OCI-LY3 (cell line): ENCODE results near the gene SNCAIP.

ENCODE experiments used
- H2AFZ ChIP-seq: fragments of 200-600, 300-600 bp; shearing (Covaris generic); 2 replicates; pipeline ENCODE4 v1.6.0; 2014; ENCODE audit warnings: antibody characterized with exemption, low read depth, low read length
- H3K27ac ChIP-seq: fragments of 200-600, 300-600 bp; sonication (generic); 2 replicates; pipeline ENCODE4 v1.5.1; 2014; ENCODE audit warnings: mild to moderate bottlenecking, low read length, moderate library complexity, mixed read lengths
- H3K27me3 ChIP-seq: fragments of 200-600, 300-600 bp; sonication (generic); 2 replicates; pipeline ENCODE4 v1.6.1; 2014; ENCODE audit warnings: low read depth, low read length, mixed read lengths
- H3K36me3 ChIP-seq: fragments of 200-600, 300-600 bp; sonication (generic); replicated peaks from 2 replicates; pipeline ENCODE3; 2014; ENCODE audit warnings: low read depth, low read length, mixed read lengths
- H3K4me1 ChIP-seq: fragments of 300-600, 200-600 bp; sonication (generic); 2 replicates; pipeline ENCODE4 v1.6.1; 2014; ENCODE audit warnings: low read length, mixed read lengths
- H3K4me2 ChIP-seq: fragments of 200-600, 300-600 bp; sonication (generic); 2 replicates; pipeline ENCODE4 v1.6.1; 2014; ENCODE audit warnings: low read length, mixed read lengths
- H3K4me3 ChIP-seq: fragments of 300-600, 200-600 bp; sonication (generic); 2 replicates; pipeline ENCODE4 v1.5.1; 2014; ENCODE audit warnings: antibody characterized with exemption, mild to moderate bottlenecking, low read length, moderate library complexity
- H3K79me2 ChIP-seq: fragments of 300-600, 200-600 bp; shearing (Covaris generic); 2 replicates; pipeline ENCODE4 v1.6.1; 2014; ENCODE audit warnings: mild to moderate bottlenecking, low read length, mixed read lengths
- H3K9ac ChIP-seq: fragments of 300-600, 200-600 bp; shearing (Covaris generic); 2 replicates; pipeline ENCODE4 v1.6.0; 2014; ENCODE audit warnings: mild to moderate bottlenecking, low read length, moderate library complexity
- H3K9me3 ChIP-seq: fragments of 200-600, 300-600 bp; shearing (Covaris generic); 2 replicates; pipeline ENCODE4 v1.6.1; 2014; ENCODE audit warnings: low read length, mixed read lengths; ENCODE audit not compliant: insufficient read depth
- H4K20me1 ChIP-seq: fragments of 200-600, 300-600 bp; sonication (generic); 2 replicates; pipeline ENCODE4 v1.6.1; 2016; ENCODE audit warnings: low read length, mixed read lengths; ENCODE audit not compliant: insufficient read depth
- EZH2phosphoT487 ChIP-seq: fragments of 200-600 bp; shearing (Covaris generic); IDR thresholded peaks from 2 replicates; pipeline ENCODE4 v1.6.1; 2018; ENCODE audit warnings: antibody characterized with exemption, mixed run types, low read depth
- TF ChIP-seq, protein P1 (sequence below): fragments of 200-600, 300-600 bp; sonication (generic); IDR thresholded peaks from 2 replicates; pipeline ENCODE4 v1.5.1; 2014; ENCODE audit warnings: antibody characterized with exemption, low read length, low read depth

The SNCAIP gene

GRCh38 chr5:122404018-122404417 lies 92.0 kb downstream of the SNCAIP start:
- H3K9me3 ChIP-seq = no peaks in the 10 kb centered on the region
- no peak overlapping the region for H3K4me3 ChIP-seq
- H3K36me3 ChIP-seq = no peaks in the 10 kb centered on the region
- no peak overlapping the region for H3K9ac ChIP-seq
- no peak for TF ChIP-seq EZH2phosphoT487
- TF ChIP-seq, protein P1, sequence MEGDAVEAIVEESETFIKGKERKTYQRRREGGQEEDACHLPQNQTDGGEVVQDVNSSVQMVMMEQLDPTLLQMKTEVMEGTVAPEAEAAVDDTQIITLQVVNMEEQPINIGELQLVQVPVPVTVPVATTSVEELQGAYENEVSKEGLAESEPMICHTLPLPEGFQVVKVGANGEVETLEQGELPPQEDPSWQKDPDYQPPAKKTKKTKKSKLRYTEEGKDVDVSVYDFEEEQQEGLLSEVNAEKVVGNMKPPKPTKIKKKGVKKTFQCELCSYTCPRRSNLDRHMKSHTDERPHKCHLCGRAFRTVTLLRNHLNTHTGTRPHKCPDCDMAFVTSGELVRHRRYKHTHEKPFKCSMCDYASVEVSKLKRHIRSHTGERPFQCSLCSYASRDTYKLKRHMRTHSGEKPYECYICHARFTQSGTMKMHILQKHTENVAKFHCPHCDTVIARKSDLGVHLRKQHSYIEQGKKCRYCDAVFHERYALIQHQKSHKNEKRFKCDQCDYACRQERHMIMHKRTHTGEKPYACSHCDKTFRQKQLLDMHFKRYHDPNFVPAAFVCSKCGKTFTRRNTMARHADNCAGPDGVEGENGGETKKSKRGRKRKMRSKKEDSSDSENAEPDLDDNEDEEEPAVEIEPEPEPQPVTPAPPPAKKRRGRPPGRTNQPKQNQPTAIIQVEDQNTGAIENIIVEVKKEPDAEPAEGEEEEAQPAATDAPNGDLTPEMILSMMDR = no peak
- peaks cover 22% of the 10 kb centered on the region for H3K4me1 ChIP-seq
- no peak overlapping the region for H3K4me2 ChIP-seq
- H2AFZ ChIP-seq = no peak overlapping the region
- H3K27me3 ChIP-seq = no peaks in the 10 kb centered on the region
- no peaks in the 10 kb centered on the region for H3K79me2 ChIP-seq
- H4K20me1 ChIP-seq = no peaks in the 10 kb centered on the region
- no peak overlapping the region for H3K27ac ChIP-seq

DNA sequence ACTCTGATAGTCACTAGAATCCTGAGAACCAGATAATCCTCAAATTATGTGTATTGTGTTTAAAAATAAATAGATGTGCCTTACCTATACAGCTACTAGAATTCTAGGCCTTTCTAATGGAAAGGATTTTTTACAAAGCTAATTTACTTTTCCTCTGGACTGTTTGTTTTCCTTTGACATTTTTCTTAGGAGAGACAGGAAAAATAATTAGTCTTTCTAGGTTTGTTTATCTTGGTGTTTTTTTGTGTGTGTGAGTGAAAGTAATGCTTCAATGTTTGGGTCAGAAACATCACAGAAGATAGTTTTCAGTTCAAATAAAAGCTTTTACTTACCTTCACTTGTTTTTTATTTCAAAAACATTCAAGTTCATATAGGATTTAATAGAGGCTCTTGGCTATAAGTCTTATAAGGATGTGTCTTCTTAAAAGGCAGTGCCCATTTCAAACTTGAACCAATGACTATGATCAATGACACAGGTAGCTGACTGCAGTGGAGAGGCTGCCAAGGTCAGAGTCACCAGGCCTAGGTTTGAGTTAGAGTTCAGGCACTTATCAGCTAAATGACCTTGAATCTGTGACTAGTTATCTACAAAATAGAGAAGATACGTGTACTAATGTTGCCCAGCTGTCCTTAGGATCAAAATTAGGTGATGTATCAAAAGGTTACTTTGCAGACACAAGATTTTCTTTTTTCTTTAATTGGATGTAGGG lies 92.8 kb downstream of the SNCAIP start:
- no peak overlapping the region for H3K4me2 ChIP-seq
- H3K27me3 ChIP-seq = no peaks in the 10 kb centered on the region
- no peak overlapping the region for H3K27ac ChIP-seq
- no peak overlapping the region for H2AFZ ChIP-seq
- H3K9me3 ChIP-seq = no peaks in the 10 kb centered on the region
- no peaks in the 10 kb centered on the region for H3K79me2 ChIP-seq
- no peaks in the 10 kb centered on the region for H3K36me3 ChIP-seq
- H3K4me1 ChIP-seq = peaks cover 29% of the 10 kb centered on the region
- TF ChIP-seq, protein P1 = no peak
- TF ChIP-seq EZH2phosphoT487 = no peak
- H3K4me3 ChIP-seq = no peak overlapping the region
- no peak overlapping the region for H3K9ac ChIP-seq
- no peaks in the 10 kb centered on the region for H4K20me1 ChIP-seq

DNA sequence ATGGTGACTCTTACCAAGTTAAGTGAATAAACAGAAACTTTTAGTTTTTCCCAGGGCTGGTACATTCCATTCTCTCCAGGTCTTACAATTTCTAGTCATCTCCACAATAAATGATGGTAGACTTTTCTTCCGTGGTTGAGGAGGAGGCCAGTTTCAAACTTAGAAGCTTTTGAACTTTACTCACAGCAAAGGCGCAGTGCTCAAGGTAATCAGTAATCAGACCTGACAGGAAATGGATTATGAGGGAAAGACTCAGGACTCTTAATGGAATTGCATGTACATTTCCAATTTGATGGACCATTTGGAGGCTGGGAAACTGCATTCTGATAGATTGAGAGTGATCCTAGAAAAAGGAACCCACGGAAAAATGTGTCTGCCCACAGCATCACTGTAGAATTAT lies 93.7 kb downstream of the SNCAIP start:
- Histone ChIP-seq H3K27me3 (no peaks in the 10 kb centered on the region), H3K27ac (no peak overlapping the region), H4K20me1 (no peaks in the 10 kb centered on the region), H3K4me2 (no peak overlapping the region), H3K79me2 (no peaks in the 10 kb centered on the region), H3K36me3 (no peaks in the 10 kb centered on the region), H3K4me1 (peaks cover 38% of the 10 kb centered on the region), H3K4me3 (no peak overlapping the region), H3K9me3 (no peaks in the 10 kb centered on the region), H2AFZ (no peak overlapping the region), H3K9ac (no peak overlapping the region)
- no peak for TF ChIP-seq EZH2phosphoT487
- TF ChIP-seq, protein P1 = no peak

- TF ChIP-seq, protein P1 = no peak
- TF ChIP-seq EZH2phosphoT487 = no peak
- no peaks in the 10 kb centered on the region for H3K36me3 ChIP-seq
- H3K9ac ChIP-seq = no peak overlapping the region
Observed at GRCh38 chr5:122406181-122406580, 94.1 kb downstream of the SNCAIP start.

More at GRCh38 chr5:122406181-122406580, 94.1 kb downstream of the SNCAIP start:
- no peaks in the 10 kb centered on the region for H4K20me1 ChIP-seq
- no peaks in the 10 kb centered on the region for H3K79me2 ChIP-seq
- no peaks in the 10 kb centered on the region for H3K27me3 ChIP-seq
- no peaks in the 10 kb centered on the region for H3K9me3 ChIP-seq
- no peak overlapping the region for H3K27ac ChIP-seq
- no peak overlapping the region for H3K4me3 ChIP-seq
- H3K4me1 ChIP-seq = peaks cover 42% of the 10 kb centered on the region
- H3K4me2 ChIP-seq = no peak overlapping the region
- H2AFZ ChIP-seq = no peak overlapping the region
